SJSA1 (cell line): ENCODE measurements around the gene MIA2. TPM values are rescaled to one million over a fixed set of nuclear protein-coding genes. Genes with fewer than 3 reads are reported as not detected.
"Not testable (repeated sequence)": the region's sequence is repeated elsewhere in the genome, so short reads cannot be mapped to it uniquely, and the experiment has no call there.

ENCODE experiments used
- DNase-seq, 2 experiments: peaks; one replicate each; pipeline ENCODE4 v3.0.0-alpha.2; 2015 to 2020; ENCODE audit warnings: low spot score in 2 of 2, low read depth in 1 of 2
- H3K27ac ChIP-seq: fragments of 250-450 bp; sonication (Bioruptor Pico); 2 replicates; pipeline ENCODE4 v1.5.1; 2020; ENCODE audit warnings: mild to moderate bottlenecking, moderate library complexity
- H3K27me3 ChIP-seq: fragments of 250-450 bp; sonication (Bioruptor Pico); replicated peaks from 2 replicates; pipeline ENCODE4 v1.5.1; 2020; ENCODE audit warnings: mild to moderate bottlenecking, moderate library complexity
- H3K36me3 ChIP-seq: fragments of 250-450 bp; sonication (Bioruptor Pico); 2 replicates; pipeline ENCODE4 v1.5.1; 2020; ENCODE audit warnings: mild to moderate bottlenecking
- H3K4me1 ChIP-seq: fragments of 250-450 bp; sonication (Bioruptor Pico); replicated peaks from 2 replicates; pipeline ENCODE4 v1.6.1; 2021; ENCODE audit warnings: mild to moderate bottlenecking
- H3K4me3 ChIP-seq: fragments of 250-450 bp; sonication (Bioruptor Pico); 2 replicates; pipeline ENCODE4 v1.5.1; 2020; ENCODE audit warnings: mild to moderate bottlenecking
- H3K9me3 ChIP-seq: fragments of 250-450 bp; sonication (Bioruptor Pico); replicated peaks from 2 replicates; pipeline ENCODE4 v1.5.1; 2020; ENCODE audit warnings: mild to moderate bottlenecking
- total RNA-seq: library from RNA; depleted of rRNA; stranded (reverse); fragments of >200 nt; shearing (Covaris generic); gene quantifications from 2 replicates; pipeline ENCODE4 v1.2.3, GENCODE V29; 2014

Gene MIA2
- total RNA-seq, 1 experiment from 2014 or later, result 10.4 TPM

DNA sequence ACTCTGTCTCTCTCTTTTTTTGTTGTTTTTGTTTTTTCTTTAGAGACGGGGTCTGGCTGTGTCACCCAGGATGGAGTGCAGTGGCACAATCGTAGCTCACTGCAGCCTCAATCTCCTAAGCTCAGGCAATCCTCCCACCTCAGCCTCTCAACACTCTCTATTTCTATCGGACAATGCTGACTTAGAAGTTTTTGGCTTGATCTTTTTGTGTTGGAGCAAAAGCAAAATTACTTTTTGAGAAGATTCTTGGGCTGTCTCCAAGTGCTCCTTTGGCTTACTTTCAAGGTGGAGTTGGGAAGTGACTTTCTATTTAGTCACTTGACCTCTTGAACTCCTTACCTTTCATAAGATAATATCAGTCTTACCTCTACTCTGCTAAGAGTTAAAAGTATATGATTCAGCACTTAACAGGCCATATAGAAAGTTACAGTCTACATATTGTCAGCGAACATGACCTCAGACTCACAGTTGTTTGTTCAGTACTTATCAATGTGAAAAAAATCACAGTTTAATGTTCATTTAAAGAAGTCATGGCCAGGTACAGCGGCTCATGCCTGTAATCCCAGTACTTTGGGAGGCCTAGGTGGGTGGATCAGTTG is 15.4 kb upstream of the MIA2 start:
- Histone ChIP-seq H3K4me1 (no peaks in the 10 kb centered on the region), H3K27ac (no peak overlapping the region), H3K36me3 (no peaks in the 10 kb centered on the region), H3K9me3 (no peaks in the 10 kb centered on the region), H3K27me3 (no peaks in the 10 kb centered on the region), H3K4me3 (no peak overlapping the region)
- DNase-seq, result no peak

DNA sequence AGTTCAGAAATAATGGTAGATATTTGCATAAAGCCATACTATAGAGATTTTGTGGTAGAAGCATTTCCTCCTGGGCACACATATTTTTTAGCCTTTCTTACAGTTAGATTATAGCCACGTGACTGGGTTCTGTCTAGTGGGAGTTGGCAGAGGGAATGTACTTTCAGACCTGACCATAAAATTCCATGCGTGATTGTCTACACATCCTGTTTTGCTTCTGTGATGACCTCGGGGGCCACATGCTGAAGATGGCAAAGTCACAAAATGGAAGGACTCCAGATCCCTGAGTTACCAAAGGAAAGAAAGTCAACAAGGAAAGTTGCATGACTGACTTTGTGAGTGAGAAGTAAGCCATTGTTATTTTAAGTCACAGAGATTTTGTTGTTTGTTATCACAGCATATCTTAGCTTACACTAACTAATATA is 14.6 kb upstream of the MIA2 start:
- Histone ChIP-seq H3K27me3 (no peaks in the 10 kb centered on the region), H3K36me3 (no peaks in the 10 kb centered on the region), H3K9me3 (no peaks in the 10 kb centered on the region), H3K4me1 (no peaks in the 10 kb centered on the region), H3K4me3 (no peak overlapping the region), H3K27ac (no peak overlapping the region)
- no peak for DNase-seq

DNA sequence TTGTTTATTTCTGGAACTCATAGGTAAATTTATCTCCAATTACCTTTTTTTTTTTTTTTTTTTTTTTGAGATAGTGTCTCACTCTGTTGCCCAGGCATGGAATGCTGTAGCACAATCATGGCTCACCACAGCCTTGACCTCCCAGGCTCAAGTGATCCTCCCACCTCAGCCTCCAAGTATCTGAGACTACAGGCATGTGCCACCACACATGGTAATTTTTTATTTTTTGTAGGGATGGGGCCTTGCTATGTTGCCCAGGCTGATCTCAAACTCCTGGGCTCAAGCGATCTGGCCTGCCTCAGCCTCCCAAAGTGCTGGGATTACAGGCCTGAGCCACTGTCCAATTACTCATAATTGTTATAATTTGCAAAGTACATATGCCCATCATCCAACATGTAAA is 13.2 kb upstream of the MIA2 start:
- not testable (repeated sequence) for H3K4me3 ChIP-seq, DNase-seq, H3K27me3 ChIP-seq

DNA sequence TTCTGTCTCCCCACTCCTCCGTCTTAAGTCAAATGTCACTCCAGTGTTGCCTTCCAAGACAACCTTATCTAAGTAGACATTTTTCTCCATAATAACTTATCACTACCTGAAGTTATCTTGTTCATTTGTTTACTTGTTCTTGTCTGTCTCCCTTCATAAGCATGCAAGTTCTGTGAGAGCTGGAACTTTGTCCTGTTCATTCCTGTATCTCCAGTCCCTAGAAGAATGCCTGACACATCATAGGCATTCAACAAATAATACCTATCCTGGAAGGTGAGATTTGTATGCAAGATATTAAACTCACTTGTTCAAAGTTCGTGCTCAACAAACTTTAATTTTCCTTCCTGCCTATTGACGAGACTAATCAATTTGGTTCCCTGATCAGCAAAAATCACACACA is 5.7 kb upstream of the MIA2 start:
- H3K36me3 ChIP-seq, result no peaks in the 10 kb centered on the region
- H3K27me3 ChIP-seq, result no peaks in the 10 kb centered on the region
- peaks cover 7% of the 10 kb centered on the region for H3K4me1 ChIP-seq
- no peak for DNase-seq
- H3K4me3 ChIP-seq, result no peak overlapping the region
- no peak overlapping the region for H3K27ac ChIP-seq
- H3K9me3 ChIP-seq, result no peaks in the 10 kb centered on the region

More for the DNA sequence above, 13.2 kb upstream of the MIA2 start:
- H3K9me3 ChIP-seq, H3K27ac ChIP-seq, H3K4me1 ChIP-seq, H3K36me3 ChIP-seq: not testable (repeated sequence)

DNA sequence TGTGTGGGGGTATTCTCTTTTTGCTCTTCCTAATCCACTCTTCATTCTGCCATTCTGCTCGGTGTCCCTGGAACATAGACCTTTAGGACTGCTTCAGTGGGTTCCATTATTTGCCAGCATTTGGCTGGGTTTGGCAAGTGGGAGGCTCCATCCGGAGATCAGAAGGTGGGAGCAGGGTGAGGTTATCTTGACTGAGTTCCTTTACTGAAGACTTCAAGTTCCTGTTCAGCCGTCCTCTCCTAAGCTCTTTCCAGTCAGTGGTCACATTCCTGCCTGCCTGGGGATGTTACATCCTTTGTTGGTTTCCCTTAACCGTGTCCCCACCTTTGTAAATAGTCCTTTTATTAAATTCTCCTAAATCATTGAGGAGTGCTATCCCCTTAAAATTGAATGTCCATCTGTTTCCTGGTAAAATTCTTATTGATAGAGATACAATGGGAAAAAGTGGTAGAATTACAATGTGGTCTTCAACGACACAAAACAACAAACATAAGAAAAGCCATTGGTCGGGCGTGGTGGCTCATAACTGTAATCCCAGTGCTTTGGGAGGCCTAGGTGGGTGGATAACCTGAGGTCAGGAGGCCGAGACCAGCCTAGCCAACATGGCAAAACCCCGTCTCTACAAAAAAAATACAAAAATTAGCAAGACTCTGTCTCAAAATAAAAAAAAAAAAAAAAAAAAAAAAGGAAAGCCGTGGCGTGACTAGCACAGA is 5.0 kb upstream of the MIA2 start:
- Histone ChIP-seq H3K27ac (no peak overlapping the region), H3K9me3 (no peaks in the 10 kb centered on the region)

DNA sequence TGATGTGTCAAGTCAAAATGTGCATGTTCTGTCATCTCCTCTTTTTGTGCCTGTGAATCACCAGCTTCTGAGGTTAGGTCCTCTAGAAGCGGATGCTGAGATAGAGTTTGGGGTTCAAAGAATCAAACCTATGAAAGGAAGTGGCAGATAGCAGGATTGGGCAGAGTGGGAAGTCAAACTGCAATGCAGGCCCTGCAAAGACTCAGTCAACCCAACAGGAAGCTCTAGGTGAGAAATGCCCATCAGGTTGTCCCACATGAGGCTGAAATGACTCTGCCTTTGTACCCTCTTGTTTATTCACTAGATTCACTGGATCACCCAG is 4.5 kb upstream of the MIA2 start:
- no peaks in the 10 kb centered on the region for H3K9me3 ChIP-seq
- no peaks in the 10 kb centered on the region for H3K36me3 ChIP-seq
- no peaks in the 10 kb centered on the region for H3K27me3 ChIP-seq
- no peak overlapping the region for H3K27ac ChIP-seq
- no peak for DNase-seq
- no peak overlapping the region for H3K4me3 ChIP-seq
- H3K4me1 ChIP-seq, result peaks cover 7% of the 10 kb centered on the region

More for the DNA sequence above, 5.0 kb upstream of the MIA2 start:
- DNase-seq, result no peak
- Histone ChIP-seq H3K4me1 (peaks cover 7% of the 10 kb centered on the region), H3K36me3 (no peaks in the 10 kb centered on the region), H3K27me3 (no peaks in the 10 kb centered on the region), H3K4me3 (no peak overlapping the region)

DNA sequence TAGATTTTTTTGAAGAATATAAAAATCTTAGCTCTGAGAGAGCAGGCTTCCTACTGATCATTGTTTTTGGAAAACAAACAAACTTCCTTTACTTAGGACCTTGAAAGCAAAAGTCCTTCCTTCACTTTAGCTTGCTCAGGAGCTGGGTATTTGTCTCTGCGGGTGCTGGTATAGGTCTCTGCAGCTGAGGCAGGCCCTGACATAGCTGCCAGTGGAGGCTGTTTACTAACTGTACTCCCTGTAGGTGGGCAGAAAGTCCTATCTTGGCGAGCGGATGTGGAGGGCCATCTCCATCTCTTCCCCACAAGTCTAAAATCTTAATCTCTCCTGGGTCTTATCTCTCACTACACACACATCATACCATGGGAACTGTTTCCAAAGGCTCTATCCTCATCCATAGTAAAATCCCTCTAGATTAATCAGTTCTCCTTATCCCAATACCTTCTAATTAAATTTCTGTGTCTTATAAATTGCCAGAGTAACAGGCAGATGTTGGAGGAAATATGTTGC is 4.1 kb upstream of the MIA2 start:
- H3K27ac ChIP-seq, result no peak overlapping the region
- H3K4me1 ChIP-seq, result peaks cover 7% of the 10 kb centered on the region
- no peaks in the 10 kb centered on the region for H3K9me3 ChIP-seq
- no peaks in the 10 kb centered on the region for H3K27me3 ChIP-seq
- no peak for DNase-seq
- H3K36me3 ChIP-seq, result no peaks in the 10 kb centered on the region
- H3K4me3 ChIP-seq, result no peak overlapping the region

DNA sequence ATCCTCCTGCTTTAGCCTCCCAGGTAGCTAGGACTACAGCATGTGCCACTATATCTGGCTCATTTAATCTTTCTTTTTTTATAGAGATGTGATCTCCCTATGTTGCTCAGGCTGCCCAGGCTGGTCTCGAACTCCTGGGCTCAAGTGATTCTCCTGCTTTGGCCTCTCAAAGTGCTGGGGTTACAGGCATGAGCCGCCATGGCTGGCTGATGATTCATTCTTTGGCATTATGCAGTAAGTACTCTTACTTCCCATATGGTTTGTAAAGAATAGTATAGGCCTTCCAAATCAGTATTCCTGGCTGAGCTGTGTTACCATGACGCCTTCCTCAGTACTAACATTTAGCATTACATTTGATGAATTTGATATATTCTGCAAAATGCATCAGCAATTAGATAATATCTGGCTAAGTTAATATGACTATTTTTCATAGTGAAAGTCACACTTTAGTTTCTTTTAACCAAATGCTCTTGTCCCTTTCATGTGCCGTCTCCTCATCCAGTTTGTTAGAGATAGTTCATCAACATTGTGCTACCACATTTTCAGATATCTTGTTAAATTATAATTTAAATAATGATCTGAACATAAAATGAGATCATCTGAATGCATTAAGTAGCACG is 3.2 kb upstream of the MIA2 start:
- no peaks in the 10 kb centered on the region for H3K9me3 ChIP-seq

DNA sequence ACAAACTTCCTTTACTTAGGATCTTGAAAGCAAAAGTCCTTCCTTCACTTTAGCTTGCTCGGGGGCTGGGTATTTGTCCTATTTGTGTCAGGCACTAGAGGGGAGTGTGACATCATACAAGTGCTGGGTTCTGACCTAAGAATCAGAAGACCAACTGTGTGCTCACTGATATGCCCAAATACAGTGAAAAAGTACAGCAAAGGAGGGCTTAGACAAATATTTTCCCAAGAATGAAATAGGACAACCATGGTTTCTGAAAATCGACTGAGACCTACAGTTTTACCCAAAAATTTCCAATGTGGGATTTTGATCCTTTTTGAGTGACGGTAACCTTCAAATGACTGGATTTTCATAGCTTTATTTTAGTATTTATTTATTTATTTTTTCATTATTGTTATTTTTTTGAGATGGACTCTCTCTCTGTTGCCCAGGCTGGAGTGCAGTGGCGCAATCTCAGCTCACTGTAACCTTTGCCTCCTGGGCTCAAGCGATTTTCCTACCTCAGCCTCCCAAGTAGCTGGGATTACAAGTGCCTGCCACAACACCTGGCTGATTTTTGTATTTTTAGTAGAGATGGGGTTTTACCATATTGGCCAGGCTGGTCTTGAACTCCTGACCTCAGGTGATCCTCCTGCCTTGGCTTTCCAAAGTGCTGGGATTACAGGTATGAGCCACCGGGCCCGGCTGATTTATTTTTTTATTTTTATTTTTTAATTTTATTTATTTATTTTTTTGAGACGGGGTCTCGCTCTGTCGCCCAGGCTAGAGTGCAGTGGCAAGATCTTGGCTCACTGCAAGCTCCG is 1.8 kb upstream of the MIA2 start:
- DNase-seq, result not testable (repeated sequence)

More for the DNA sequence above, 3.2 kb upstream of the MIA2 start:
- Histone ChIP-seq H3K27me3 (no peaks in the 10 kb centered on the region), H3K4me3 (no peak overlapping the region), H3K4me1 (peaks cover 7% of the 10 kb centered on the region), H3K36me3 (no peaks in the 10 kb centered on the region), H3K27ac (no peak overlapping the region)
- DNase-seq, result no peak

DNA sequence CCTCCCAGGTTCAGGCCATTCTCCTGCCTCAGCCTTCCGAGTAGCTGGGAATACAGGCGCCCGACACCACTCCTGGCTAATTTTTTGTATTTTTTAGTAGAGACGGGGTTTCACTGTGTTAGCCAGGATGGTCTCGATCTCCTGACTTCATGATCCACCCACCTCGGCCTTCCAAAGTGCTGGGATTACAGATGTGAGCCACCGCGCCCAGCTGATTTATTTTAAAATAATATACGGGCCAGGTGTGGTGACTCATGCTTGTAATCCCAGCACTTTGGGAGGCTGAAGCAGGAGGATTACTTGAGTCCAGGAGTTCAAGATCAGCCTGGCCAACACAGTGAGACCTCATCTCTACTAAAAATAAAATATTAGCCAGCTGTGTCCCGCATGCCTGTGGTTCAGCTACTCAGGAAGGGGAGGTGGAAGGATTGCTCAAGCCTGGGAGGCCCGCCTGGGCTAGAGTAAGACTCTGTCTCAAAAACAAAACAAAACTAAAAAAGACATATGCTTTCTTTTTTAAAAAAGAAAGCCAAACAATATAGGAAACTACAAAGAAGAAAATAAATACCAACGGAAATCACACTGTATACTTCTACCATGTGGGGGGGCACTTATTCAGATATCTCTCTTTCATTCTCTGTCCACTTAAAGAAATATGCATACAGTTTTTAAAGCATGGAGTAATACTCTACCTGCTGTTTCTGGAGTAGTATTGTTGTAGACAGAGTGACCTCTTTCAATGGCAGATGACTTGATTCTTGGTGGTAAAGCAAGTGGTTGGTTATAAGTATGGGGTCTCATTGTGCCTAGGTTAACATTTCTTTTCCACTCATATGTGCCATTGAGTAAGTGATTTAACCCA is 930 bp upstream of the MIA2 start:
- Histone ChIP-seq H3K4me1 (peaks cover 7% of the 10 kb centered on the region), H3K4me3 (no peak overlapping the region), H3K27ac (no peak overlapping the region), H3K36me3 (no peaks in the 10 kb centered on the region), H3K9me3 (no peaks in the 10 kb centered on the region), H3K27me3 (no peaks in the 10 kb centered on the region)
- peak in 1 of 2 experiments; percentile 19 for DNase-seq

More for the DNA sequence above, 1.8 kb upstream of the MIA2 start:
- H3K4me3 ChIP-seq, H3K9me3 ChIP-seq, H3K4me1 ChIP-seq, H3K27me3 ChIP-seq, H3K36me3 ChIP-seq, H3K27ac ChIP-seq: not testable (repeated sequence)

DNA sequence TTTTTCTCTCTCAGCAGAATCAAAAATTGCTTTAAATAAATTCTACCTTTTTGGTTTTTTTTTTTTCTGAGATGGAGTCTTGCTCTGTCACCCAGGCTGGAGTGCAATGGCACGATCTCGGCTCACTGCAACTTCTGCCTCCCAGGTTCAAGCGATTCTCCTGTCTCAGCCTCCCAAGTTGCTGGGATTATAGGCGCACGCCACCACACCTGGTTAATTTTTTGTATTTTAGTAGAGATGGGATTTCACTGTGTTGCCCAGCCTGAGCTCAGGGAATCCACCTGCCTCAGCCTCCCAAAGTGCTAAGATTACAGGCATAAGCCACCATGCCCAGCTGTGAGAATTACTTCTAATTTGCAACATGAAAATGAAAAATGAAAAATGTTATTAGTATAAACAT is 1.3 kb downstream of the MIA2 start:
- not testable (repeated sequence) for DNase-seq, H3K27ac ChIP-seq, H3K36me3 ChIP-seq, H3K9me3 ChIP-seq, H3K4me3 ChIP-seq, H3K27me3 ChIP-seq, H3K4me1 ChIP-seq

DNA sequence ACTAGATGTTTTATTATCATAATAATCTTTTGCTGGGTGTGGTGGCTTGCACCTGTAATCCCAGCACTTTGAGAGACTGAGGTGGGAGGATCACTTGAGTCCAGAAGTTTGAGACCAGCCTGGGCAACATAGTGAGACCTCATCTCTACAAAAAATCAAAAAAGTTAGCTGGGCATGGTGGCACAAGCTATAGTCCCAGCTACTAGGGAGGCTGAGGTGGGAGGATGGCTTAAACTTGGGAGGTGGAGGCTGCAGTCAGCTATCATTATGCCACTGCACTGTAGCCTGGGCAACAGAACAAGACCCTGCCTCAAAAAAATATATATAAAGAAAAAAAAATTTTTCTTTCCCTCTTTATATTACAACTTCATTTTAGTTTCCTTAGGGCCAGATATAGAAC is 1.8 kb downstream of the MIA2 start:
- not testable (repeated sequence) for DNase-seq, H3K27me3 ChIP-seq, H3K9me3 ChIP-seq, H3K36me3 ChIP-seq, H3K27ac ChIP-seq, H3K4me1 ChIP-seq, H3K4me3 ChIP-seq

DNA sequence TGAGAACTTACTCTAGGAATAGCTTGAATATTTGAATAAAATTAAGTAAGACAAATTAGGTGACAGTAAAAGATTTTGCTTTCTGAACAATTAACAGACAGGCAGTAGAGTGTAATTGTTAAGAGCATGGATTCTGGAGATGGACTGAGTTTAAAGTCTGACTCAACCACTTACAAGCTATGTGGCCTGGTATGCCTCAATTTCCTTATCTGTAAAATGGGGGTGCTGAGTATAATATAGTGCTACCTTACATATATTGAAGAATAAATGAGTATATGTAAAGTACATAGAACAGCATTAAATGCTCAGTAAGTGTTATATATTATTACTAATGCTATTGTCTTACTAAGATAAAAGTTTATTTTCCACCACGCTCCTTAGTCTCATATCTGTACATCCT is 7.1 kb downstream of the MIA2 start:
- Histone ChIP-seq H3K4me1 (no peaks in the 10 kb centered on the region), H3K4me3 (no peak overlapping the region), H3K9me3 (no peaks in the 10 kb centered on the region), H3K27ac (no peak overlapping the region), H3K36me3 (no peaks in the 10 kb centered on the region), H3K27me3 (no peaks in the 10 kb centered on the region)
- no peak for DNase-seq
